22Rv1 (cell line): ENCODE measurements around the gene MED7.

Source experiments
- CTCF ChIP-seq: fragments of 450-650 bp; IDR thresholded peaks from 2 replicates; pipeline ENCODE4 v1.5.1; 2017; ENCODE audit warnings: mild to moderate bottlenecking
- ZFX ChIP-seq: fragments of 450-650 bp; IDR thresholded peaks from 2 replicates; pipeline ENCODE4 v1.6.1; 2017; ENCODE audit warnings: antibody characterized with exemption, borderline replicate concordance

GRCh38 chr5:157155297-157155696 is 12.6 kb upstream of the MED7 start:
- no peak for TF ChIP-seq CTCF
- no peak for TF ChIP-seq ZFX
